ENCODE measurements around the gene TRAPPC12. TPM values are rescaled to one million over a fixed set of nuclear protein-coding genes. Genes with fewer than 3 reads are reported as not detected.

Gene TRAPPC12
- polyA plus RNA-seq, 1 donor from 2014 or later = 76.2 TPM

- no peak for TF ChIP-seq REST (IDR thresholded peaks at IDR 0.05; ENCODE audit: borderline replicate concordance)
These were observed 83.8 kb downstream of the TRAPPC12 start (continued) for GRCh38 chr2:3463186-3463835.

- no peak overlapping the region for H3K4me2 ChIP-seq (ENCODE audit: low read length)
- no peaks in the 10 kb centered on the region for H4K20me1 ChIP-seq (ENCODE audit: insufficient read depth)
- no peak overlapping the region for H3K4me3 ChIP-seq (ENCODE audit: low read length)
- TF ChIP-seq EZH2 (IDR thresholded peaks at IDR 0.05; ENCODE audit: borderline replicate concordance, insufficient read depth, low read length, poor library complexity, severe bottlenecking) = no peak
- TF ChIP-seq CTCF (IDR thresholded peaks at IDR 0.05; ENCODE audit: poor library complexity, severe bottlenecking) = no peak
- no peak for TF ChIP-seq TAF1 (IDR thresholded peaks at IDR 0.05; ENCODE audit: low read depth)
- no peak for TF ChIP-seq EP300 (conservative IDR thresholded peaks at IDR 0.05; ENCODE audit: poor library complexity, severe bottlenecking)
- no peak for TF ChIP-seq SMC3 (conservative IDR thresholded peaks at IDR 0.05; ENCODE audit: poor library complexity)
- no peak for TF ChIP-seq MXI1 (conservative IDR thresholded peaks at IDR 0.05; ENCODE audit: poor library complexity, severe bottlenecking)
- no peak for TF ChIP-seq RAD21 (conservative IDR thresholded peaks at IDR 0.05)
- TF ChIP-seq REST (IDR thresholded peaks at IDR 0.05; ENCODE audit: borderline replicate concordance) = no peak
- no peak for TF ChIP-seq POLR2AphosphoS5 (IDR thresholded peaks at IDR 0.05)
- no peak overlapping the region for H3K27ac ChIP-seq (ENCODE audit: low read length)
- H2AFZ ChIP-seq (ENCODE audit: low read depth, low read length) = no peak overlapping the region
- H3K36me3 ChIP-seq (ENCODE audit: insufficient read depth, low read length) = no peaks in the 10 kb centered on the region
- no peak overlapping the region for H3K9ac ChIP-seq (ENCODE audit: low read length)
- no peaks in the 10 kb centered on the region for H3F3A ChIP-seq (ENCODE audit: insufficient read depth, low read length, poor library complexity, severe bottlenecking)
- no peaks in the 10 kb centered on the region for H3K9me2 ChIP-seq (ENCODE audit: insufficient read depth, low read length)
- no peaks in the 10 kb centered on the region for H3K9me3 ChIP-seq (ENCODE audit: low read length)
- H3K27me3 ChIP-seq (ENCODE audit: insufficient read depth, low read depth, low read length) = no peaks in the 10 kb centered on the region
- H3K79me2 ChIP-seq (replicated peaks; ENCODE audit: insufficient read depth, low read length) = no peaks in the 10 kb centered on the region
These were observed 84.5 kb downstream of the TRAPPC12 start for GRCh38 chr2:3463944-3464343.
